COLO668 (cell line): ENCODE data around the gene BCOR.
A peak's percentile ranks its signal among the peaks of the same experiment; 100 is the strongest.

Experiments
- DNase-seq: peaks from one replicate; lab custom pipeline; 2025; ENCODE audit not compliant: unreplicated experiment; lab: John Stamatoyannopoulos, UW

Gene BCOR

DNA sequence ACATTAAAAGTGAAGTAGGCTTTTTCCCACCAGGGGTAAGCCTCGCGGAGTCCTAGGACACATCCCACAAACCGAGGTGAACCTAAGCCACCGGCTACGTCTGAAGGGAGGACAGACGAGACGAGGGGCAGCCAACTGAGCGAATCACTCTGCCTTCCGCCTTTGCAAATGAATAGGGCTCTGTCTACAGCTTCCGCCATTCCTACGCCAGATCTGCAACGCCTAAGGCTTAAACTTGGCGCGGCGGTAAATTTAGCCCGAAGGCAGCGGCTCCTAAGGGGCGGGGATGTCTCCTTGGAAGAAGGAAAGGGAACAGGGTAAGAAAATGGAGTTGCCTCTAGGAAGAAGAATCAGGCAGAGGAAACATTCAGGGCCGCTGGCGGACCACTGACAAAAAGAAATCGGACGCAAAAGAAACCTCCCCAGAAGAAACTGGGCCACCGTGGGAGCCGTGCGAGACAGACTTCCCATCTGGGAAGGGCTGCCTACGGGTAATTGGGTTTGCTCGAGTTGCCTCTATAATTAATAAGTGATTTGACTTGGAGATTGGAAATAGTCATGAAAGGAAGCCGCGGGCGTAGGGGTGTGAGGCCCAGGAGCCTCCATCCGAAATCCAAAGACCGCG lies 90.5 kb downstream of the BCOR start:
- no peak for DNase-seq

DNA sequence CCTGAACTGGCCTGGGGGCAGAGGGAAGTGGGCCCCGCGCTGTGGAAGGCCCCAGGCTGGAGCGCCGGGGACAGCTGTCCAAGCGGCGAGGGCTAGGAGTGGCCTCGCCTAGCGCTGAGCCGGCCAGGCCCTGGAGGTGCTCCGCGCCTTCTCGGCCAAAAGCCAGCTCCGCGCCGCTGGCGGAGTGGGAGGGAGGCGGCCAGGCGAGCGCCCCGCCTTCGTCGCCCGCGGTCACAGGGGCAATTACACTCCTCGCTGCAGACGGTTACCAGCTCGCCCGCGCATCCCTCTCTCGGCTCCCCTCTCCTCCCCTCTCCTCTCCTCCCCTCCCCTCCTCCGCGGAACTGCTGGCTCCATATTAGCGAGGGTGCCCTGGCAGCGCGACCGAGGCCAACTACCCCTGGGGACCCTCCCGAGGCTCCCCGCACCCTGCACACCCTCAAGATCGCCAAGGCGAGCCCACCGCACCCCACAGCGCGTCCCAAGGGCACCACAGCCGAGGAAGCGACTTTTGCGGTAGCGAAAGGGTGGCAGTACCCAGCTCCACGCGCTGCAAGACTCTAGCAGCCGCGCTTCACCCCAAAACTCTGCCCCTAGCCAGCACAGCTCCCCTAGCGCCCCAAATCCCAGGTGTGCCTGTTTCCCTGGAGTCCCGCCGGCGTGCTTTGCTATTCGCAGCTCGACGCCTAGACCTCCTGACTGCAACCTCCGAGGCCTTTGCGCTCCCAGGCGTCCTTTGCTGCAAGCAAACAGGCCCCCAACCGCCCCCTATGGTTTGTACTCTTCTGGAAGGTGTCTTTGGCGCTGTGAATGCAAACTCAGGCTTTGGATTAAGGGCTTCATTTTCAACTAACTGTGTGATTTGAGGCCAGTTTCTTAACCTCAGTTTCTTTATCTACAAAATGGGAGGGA lies 91.4 kb downstream of the BCOR start:
- peak; percentile 65 for DNase-seq

DNA sequence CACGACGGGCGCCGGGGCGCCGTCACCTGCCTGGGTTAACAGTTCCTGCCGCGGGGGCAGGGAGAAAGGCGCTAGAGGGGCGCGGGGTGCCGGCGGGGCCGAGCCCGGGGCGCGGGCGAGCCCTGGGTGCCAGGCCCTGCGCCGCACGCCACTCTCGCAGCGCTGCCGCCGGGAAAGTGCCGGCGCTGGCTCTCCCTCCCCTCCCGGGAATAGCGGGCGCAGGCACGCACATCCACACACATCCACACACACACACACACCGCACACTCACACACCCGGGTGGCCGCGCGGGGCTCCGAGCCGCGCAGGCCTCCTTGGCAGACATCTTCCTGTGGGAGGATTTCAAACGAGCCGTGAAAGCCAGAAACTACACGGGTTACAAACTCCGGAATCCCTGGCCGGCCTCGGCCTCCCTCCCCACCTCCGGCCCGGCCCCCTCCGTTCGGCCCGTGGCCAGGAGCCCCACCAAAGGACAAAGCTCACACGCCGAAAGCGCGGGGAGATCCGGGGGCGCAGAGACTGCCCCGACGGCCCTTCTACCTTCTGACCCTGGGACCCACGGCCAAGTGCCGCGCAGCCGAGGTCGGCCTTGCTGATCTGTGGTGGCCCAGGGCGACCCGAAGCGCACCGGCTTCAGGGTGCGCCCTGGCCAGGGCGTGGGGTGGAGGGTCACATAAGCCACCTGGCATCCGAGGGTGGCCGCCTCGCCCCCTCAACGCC lies 92.3 kb downstream of the BCOR start:
- DNase-seq, result no peak

DNA sequence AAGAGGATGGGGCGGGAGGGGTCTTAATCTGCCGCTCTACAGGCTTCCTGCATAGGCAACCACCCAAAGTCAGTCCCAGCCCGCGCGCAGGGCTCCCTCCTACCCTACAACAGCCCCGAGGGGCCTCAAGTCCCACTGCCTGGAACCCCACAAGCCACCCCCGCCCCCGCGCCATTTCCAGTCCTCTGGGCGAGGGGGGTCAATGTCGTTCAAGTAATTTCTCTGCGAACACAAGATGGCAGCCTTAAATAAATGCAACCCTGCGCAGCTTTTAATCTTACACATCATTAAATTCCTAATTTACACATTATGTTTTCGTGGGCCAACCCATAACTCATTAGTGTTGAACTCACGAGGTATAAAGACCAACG lies 92.9 kb downstream of the BCOR start:
- no peak for DNase-seq

DNA sequence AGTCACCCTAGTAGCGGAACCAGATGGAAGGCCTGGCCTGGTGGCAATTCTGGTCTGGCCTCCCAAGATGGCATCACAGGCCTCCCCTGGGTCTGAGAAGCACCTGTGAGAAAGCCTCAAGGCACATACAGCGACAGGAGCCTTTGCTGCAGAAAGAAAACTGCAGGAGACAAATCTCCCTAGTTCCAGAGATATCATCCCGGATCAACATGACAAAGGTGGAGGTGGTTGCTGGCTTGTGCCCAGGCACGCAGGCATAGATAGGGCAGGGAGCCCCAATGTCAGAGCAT lies 93.6 kb downstream of the BCOR start:
- DNase-seq, result no peak

DNA sequence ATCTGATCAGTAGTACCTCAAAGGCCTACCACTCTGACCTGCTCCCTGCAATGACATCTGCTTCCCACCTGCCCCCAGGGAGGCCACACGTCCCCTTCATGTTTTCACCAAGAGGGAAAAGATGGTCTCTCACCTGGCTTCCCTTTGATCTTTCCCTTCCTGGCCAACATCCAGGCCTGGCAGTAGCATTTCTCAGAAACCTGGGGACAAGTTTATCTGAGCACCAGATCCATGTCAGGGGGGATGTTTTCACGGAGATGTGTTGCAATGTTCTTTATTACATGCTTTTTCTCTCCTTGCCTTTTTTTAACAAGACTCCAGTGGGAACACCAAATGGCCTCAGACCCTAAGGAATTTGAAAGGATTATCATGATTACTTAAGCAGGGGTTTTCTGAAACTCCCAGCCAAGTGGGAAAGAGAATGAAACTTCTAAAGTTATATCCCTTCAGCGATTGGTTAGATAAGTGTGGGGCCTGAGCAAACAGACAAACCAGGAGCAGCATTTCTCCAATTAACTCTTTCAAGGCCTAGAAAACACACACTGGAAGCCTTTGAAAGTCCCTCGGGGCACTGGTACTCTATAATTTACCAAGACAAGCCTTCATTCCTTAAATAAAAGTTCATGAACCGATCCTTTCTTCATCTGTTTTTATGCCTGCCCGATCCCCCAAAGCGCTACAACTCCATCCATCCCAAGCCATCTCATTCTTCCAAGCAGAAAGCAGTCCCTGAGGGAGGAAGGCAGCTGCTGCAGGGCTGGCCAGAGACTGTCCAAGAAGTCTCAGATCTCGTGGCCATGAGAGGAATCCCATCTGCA lies 94.1 kb downstream of the BCOR start:
- no peak for DNase-seq

DNA sequence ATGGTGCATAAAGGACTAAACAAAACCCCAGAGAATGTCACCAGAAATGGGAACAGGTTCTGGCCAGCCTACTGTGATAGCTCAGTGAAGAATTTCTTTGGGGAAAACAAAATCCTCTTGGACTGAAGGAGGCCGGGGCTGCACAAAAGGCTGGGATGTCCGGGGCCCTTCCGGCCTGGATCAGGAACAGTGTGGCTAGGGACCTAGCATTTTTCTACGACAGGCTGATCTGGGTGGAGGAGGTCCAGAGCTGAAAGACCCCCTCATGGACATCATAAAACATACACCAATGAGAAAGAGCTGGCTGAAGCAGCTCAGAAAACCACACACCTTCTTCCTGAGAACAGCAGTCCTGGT lies 94.7 kb downstream of the BCOR start:
- no peak for DNase-seq
